ENCODE data around the gene ZNF23.

ZNF23 gene

GRCh38 chr16:71426069-71426879 lies 35.8 kb downstream of the ZNF23 start:
- peak; percentile 15 for DNase-seq (ENCODE audit: low spot score)

- DNase-seq (ENCODE audit: low spot score) = no peak
Observed at GRCh38 chr16:71425746-71426068, 36.3 kb downstream of the ZNF23 start.

GRCh38 chr16:71424626-71425025 lies 37.4 kb downstream of the ZNF23 start:
- DNase-seq (ENCODE audit: low spot score) = no peak

GRCh38 chr16:71423865-71424264 lies 38.2 kb downstream of the ZNF23 start:
- no peak for DNase-seq (ENCODE audit: low spot score)

- no peak for DNase-seq (ENCODE audit: low spot score)
Observed at GRCh38 chr16:71423016-71423415, 39.0 kb downstream of the ZNF23 start.

GRCh38 chr16:71421911-71422310 lies 40.1 kb downstream of the ZNF23 start:
- no peak for DNase-seq (ENCODE audit: low spot score)

- DNase-seq (ENCODE audit: low spot score) = no peak
Observed at GRCh38 chr16:71414038-71414437, 48.0 kb downstream of the ZNF23 start.

GRCh38 chr16:71413341-71413740 lies 48.7 kb downstream of the ZNF23 start:
- DNase-seq (ENCODE audit: low spot score) = no peak

- peak; percentile 87 for DNase-seq (ENCODE audit: low spot score)
Observed at GRCh38 chr16:71412270-71413160, 49.5 kb downstream of the ZNF23 start.

GRCh38 chr16:71410146-71410545 lies 51.9 kb downstream of the ZNF23 start:
- no peak for DNase-seq (ENCODE audit: low spot score)

GRCh38 chr16:71409011-71409775 lies 52.9 kb downstream of the ZNF23 start:
- DNase-seq (ENCODE audit: low spot score) = no peak

GRCh38 chr16:71408536-71408935 lies 53.5 kb downstream of the ZNF23 start:
- no peak for DNase-seq (ENCODE audit: low spot score)

- no peak for DNase-seq (ENCODE audit: low spot score)
Observed at GRCh38 chr16:71407731-71408130, 54.3 kb downstream of the ZNF23 start.

- DNase-seq (ENCODE audit: low spot score) = no peak
Observed at GRCh38 chr16:71406724-71407123, 55.3 kb downstream of the ZNF23 start.

- DNase-seq (ENCODE audit: low spot score) = no peak
Observed at GRCh38 chr16:71406316-71406715, 55.7 kb downstream of the ZNF23 start.

- no peak for DNase-seq (ENCODE audit: low spot score)
Observed at GRCh38 chr16:71404364-71404763, 57.7 kb downstream of the ZNF23 start.

GRCh38 chr16:71402674-71403073 lies 59.4 kb downstream of the ZNF23 start:
- DNase-seq (ENCODE audit: low spot score) = no peak

GRCh38 chr16:71402007-71402406 lies 60.0 kb downstream of the ZNF23 start:
- DNase-seq (ENCODE audit: low spot score) = no peak

GRCh38 chr16:71399801-71400563 lies 62.1 kb downstream of the ZNF23 start:
- DNase-seq (ENCODE audit: low spot score) = no peak
